Stomach (tissue), 4 donors: ENCODE results near the gene TRIM32.

Experiments used
- CTCF ChIP-seq, 7 experiments: fragments of 450-650 bp in 4 of 7; fragments of 200-600 bp in 3 of 7; sonication (generic) in 3 of 7; IDR thresholded peaks; one replicate each; pipeline ENCODE4 v1.5.1; 2016 to 2019; ENCODE audit warnings: antibody characterized with exemption in 7 of 7, control low read depth in 2 of 7, mild to moderate bottlenecking in 1 of 7
- POLR2AphosphoS5 ChIP-seq, 3 donors: sonication (generic); formaldehyde crosslinking; IDR thresholded peaks; one replicate each; pipeline ENCODE4 v1.6.1; 2016; ENCODE audit warnings: antibody characterized with exemption in 3 of 3

GRCh38 chr9:116720111-116720510 lies 33.0 kb downstream of the TRIM32 start:
- TF ChIP-seq POLR2AphosphoS5 (IDR thresholded peaks at IDR 0.05): no peak
- TF ChIP-seq CTCF (IDR thresholded peaks at IDR 0.05): no peak
